GM21367 (cell line): ENCODE measurements around the gene TGFBR3.

ENCODE experiments used
- ATAC-seq: cut with Tn5 transposase; IDR thresholded peaks from one replicate; pipeline ENCODE4 v1.9.1; 2021; ENCODE audit not compliant: unreplicated experiment

Gene TGFBR3

DNA sequence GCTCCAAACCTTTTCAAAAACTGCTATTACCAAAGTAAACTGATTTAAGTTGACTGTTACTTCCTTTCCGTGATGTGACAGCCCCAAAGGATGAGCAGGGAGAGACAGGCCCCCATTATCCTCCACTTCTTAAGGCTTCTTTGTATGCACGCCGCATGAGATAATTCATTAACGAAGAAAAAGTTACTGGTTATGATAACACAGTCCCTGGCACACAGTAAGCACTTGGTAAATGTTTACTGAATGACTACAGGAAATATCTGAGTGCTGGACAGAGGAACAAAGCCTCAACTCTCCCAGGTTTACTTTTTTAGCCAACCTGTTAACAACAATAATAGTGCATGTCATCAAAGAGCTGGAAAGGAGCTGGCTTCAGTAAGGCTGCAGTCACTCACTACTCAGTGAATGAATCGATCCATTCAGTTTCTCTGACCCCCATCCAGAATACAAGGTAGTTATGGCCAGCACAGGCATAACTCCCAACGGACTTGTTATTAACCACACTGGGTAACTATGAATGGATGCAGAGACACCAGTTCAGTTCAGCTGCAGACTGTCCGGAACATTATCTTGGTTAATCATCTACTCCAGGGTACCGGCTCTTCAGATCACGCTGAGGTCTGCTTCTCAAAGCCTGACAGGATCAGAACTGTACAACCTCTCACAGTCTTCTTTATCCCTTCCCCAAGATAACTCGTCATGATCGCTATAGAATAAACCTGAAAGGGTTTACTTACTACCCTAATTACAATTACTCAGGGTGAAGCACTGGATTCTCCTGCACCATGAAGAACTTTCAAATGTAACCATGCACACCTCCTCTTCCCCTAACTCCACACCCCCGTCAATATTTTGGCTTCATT is 58.3 kb downstream of the TGFBR3 start:
- no peak for ATAC-seq

DNA sequence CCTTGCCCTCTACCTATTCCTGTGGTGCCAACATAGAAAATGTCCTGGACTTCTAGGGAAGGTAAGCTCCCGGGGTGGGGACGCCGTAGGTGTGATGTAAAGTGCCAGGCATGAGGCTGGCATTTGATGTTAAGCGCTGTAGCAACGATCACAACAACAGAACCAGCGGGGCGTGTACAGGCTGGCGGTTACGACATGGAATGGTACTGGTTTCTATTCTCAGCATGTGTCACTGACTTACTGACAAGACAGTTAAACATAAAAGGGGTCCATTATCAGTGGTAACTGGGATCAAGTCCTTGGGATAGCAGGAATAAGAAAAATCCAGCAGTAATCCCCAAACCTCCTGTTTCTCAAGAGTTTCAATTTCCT is 58.9 kb downstream of the TGFBR3 start:
- no peak for ATAC-seq

DNA sequence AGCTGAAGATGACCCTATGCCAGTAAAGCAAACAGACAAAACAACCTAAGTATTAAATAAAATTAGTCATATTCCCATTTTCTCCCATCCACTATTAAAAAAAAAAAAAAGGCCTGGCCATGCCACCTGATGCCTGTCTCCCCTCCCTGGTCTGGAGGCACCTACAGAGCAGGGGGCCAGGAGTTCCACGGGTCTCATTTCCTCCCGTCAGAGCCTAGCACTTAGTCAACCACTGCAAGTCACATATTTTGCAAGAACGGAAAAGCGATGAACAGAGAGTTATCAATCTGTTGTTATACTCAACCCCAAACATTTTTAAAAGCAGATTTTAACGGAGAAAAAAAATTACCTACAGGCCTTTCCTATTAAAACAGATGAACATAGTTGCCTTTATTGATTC is 59.3 kb downstream of the TGFBR3 start:
- no peak for ATAC-seq

DNA sequence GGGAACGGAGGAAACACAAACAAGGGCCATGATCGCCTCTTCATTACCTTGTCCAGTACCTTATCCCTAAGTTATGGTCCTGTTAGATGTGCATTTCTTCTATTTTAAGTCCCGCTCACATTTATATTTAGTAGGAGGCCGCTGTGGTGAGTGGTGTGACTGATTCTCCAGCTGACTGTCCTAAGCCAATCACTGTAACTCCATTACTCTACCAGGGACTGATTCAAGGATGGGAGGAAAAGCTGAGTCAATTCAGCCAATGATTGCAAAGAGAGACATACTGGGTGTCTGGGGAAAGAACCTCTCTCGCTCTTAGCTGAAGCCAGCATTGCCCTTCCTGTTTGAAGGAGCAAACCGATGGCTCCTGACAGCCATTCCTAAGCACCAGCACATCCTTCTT is 59.7 kb downstream of the TGFBR3 start:
- ATAC-seq, result no peak

DNA sequence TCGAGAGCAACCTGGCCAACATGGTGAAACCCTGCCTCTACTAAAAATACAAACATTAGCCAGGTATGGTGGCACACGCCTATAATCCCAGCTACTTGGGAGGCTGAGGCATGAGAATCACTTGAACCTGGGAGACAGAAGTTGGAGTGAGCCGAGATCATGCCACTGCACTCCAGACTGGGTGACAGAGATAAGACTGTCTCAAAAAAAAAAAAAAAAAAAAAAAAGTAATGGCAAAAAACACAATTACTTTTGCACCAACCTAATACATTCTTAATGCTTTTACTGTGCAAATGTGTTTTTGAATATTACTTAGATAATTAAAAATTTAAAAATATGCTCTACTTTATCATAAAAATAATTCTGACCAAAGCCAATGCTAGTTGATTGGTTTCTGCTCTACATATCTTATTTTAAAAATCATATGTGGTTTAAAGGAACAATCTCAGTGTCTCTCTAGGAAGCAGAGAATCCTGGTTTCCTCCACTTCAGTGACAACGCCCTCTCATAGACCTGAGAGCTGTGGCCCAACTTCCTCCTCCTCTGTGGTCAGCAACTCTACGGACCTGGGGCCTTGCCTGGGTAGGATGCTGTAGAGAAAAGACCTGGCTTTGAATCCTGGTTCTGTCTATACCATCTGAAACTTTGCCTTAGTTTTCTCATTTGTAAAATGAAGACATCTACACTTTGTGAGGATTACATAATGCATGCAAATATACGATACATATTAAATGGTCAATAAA is 64.7 kb downstream of the TGFBR3 start:
- ATAC-seq, result no peak

DNA sequence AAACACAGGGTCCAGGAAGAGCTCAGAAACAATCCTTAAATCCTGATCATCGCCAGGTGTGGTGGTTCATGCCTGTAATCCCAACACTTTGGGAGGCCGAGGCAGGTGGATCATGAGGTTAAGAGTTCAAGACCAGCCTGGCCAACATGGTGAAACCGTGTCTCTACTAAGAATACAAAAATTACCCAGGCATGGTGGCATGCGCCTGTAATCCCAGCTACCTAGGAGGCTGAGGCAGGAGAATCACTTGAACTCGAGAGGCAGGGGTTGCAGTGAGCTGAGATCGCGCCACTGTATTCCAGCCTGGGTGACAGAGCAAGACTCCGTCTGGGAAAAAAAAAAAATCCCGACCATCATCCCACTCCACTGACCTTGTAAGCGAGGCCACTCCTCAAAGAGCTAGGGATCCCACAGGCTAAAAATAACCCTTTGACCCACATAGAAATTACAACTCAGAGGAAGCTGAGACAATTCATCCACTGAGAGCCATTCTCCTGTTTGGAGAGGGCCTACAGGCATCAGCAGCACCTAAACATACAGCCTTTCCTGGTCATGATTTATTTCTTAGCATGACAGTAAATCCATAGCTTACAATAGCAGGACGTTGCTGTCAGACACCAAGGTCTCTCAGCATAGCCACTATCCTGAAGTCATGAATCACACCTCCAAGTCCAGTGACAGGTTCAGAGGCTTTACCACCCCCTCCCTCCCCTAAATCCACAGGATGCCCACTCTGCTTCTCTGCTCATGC is 66.7 kb downstream of the TGFBR3 start:
- no peak for ATAC-seq

DNA sequence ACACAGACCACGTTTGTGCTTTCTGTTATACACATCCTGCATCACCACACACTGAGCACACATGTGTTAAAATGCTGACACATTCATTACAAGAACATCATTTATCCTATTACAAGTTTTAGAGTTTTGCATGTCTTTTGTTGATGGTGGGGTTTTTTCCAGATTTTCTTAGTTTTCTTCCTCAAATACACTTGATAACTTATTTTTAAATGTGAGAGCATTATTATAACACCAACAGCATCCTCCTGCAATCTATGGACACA is 67.3 kb downstream of the TGFBR3 start:
- no peak for ATAC-seq

DNA sequence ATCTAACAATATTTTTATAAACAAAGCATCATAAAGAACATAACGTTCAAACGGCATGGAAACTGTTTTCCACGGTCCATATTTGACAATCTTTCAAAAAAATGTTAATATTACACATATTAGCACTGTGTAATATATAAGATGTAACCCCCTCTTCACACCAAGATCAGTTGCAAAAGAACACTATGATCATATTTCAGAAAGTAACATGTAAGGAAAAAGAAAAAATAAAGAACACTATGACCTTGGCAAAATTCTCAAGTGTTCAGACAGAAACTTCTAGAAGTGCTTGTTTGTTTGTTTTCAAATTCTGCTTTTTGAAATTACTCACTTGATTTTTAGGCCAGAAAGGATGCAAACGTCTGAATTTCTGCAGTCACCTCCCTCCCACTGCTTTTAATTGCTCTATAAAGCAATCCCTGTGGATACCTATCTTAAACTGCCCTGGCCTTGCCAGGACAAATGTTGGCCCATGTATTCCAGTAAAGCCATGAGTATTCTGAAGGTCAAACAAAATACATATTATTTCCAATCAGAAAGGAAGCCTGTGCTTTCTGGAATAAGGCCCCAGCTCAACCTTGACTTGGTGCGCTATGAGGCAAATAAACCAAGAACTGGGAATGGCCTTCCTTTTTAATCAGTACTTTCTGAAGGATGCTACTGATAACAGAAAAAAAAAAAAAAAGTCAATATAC is 68.6 kb downstream of the TGFBR3 start:
- no peak for ATAC-seq

DNA sequence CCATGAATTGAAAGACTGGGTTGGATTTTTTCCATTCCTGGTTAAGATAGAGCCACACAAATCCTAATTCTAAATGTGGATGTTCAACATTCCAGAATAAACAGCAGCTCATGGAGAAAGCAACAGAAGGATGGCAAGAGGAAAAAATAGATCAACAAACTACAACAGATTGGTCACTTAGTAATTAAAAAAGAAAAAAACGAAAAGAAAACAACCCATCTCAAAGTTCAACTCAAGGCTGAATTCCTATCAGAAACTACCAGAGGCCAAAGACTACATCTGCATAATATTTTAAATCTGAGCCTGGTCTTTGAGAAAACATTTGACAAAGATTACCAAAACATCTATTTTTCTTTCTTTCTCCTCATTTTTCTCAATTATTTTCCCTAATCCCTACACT is 69.9 kb downstream of the TGFBR3 start:
- no peak for ATAC-seq

DNA sequence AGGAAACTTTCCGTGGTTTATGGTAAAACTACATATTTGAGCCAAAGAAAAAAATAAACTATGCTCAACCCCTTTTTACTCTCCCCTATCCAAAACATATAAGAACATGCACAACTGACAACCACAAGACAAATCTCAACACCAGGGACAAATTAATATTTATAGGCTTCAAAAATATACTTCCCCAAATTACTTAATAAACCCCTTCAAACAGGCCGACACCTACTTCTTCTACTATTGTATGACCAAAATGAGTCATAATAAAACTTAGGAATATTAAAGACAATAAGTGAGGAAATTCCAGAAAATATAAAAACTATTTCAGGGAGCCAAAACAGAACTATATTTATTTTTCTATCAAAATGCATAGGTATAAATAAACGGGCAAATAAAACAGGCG is 71.5 kb downstream of the TGFBR3 start:
- no peak for ATAC-seq

DNA sequence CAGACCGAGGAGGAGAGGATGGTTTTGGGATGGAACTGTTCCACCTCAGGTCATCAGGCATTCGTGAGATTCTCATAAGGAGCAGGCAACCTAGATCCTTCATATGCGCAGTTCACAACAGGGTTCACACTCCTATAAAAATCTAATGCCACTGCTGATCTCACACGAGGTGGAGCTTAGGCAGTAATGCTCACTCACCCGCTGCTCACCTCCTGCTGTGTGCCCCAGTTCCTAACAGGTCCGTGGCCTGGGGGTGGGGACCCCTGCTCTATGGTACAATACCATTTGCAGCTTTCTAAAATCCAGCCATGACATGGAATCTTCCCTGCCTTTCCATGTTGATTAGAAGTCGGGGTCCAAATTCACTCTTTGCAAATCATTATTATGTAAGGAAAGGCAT is 72.1 kb downstream of the TGFBR3 start:
- ATAC-seq, result no peak

DNA sequence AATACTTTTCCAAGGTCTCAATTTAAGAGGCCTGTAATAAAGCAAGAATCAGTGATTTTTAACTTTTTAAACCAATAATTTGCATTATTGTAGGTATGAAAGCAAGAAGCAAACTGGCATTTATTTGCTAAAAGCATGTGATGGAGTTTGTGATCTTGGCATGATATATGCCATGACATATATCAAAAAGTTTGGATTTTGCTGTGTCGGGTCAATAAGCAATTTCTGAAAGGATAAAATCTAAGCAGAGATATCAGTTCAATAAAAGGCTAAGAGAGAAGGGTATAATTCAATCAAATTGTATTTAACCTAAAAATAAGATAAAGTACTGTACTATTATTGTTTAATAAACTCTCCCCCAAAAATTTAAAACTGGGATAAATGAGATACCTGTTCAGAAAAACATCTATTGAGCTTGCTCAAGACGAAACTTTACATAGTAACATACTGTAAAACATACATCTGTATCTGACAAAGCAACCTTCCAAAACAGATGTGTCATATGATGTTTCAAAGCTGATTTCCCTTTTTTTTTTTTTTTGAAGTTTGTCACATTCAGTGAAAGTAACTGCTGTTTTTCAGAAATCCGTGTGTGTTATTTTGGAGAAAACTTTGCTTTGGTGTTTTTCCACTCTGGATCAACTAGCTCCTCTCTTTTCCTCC is 74.5 kb downstream of the TGFBR3 start:
- ATAC-seq, result no peak

DNA sequence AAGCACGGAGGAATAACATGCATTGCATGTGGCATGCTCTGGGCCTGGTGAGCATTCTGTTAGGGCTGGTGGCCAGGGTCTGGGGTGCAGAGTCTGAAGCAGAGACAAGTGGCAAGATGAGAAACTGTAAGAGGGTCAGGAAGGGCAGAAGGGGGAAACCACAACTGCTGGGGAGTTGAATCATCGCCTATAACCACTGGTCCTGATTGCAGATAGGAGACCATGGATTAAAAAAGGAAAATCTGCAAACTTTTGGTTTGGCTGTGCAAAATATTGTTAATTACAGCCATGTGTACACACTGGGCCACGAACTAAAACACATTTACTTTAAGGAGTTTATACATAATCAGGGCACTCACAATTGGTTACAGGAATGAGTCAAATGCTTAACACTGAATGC is 76.6 kb downstream of the TGFBR3 start:
- ATAC-seq, result no peak

DNA sequence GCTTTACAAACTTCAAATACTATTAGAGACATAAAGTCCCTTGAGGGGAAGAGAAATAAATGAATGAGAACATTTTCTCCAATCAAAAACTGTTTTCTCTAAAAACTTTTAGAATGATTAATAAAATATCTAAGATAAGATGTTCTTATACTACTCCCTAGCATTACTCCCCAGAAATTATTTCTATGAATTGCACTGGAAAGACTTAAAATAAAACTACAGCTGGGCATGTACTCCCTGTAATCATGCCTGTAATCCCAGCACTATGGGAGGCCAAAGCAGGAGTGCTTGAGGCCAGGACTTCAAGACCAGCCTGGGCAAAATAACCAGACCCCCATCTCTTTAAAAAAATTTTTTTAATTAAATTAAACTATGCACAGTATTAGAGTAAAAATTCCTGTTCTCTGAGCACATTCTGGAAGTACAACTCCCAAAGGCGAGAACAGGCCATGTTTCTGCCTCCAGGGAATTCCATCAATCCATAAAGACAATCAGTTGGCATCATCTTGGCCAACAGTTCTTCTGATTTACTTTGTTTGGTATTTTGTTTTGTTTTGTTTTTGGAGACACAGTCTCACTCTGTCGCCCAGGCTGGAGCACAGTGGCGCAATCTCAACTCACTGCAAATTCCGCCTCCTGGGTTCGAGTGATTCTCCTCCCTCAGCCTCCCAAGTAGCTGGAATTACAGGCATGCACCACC is 77.9 kb downstream of the TGFBR3 start:
- no peak for ATAC-seq

DNA sequence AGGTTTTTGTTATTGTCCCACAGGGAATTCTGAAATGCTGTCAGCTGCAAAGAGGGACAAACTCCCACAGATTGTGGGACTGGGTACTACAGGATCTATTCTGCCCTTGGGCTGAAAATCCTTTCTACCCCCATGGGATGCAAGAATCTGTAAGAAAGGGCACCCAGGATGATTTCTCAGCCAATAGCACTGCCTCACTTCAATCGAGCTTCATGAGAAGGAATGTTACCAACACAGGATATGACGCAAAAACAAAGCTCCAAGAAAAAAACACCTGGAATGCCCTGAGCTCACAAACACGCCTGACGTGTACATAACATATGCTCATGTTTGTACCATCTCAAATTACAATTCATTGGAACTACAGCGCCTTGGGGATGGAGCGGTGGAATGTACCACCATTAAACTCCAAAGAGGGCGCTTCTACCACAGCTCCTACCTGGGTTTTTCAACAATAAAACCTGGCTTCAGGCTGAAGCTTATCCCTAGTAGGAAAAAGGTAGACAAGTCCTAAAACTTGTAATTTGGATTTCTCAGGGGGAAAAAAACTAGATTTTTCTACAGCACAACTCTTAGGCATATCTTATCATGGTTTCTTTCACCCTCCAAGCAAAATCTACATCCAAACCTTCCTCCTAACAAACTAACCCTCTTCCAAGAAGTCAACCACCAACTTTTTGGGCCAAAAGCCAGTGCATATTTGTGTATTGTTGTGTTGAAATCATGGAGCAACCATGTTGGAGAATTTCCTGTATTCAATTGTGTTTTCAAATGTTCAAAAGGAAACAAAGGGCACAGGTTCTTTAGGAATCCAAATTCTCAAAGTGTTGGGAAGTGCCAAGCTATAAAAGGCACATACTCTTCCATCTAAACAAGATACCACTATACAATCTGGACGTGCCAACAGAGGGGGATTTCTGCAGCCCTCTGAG is 78.9 kb downstream of the TGFBR3 start:
- no peak for ATAC-seq

DNA sequence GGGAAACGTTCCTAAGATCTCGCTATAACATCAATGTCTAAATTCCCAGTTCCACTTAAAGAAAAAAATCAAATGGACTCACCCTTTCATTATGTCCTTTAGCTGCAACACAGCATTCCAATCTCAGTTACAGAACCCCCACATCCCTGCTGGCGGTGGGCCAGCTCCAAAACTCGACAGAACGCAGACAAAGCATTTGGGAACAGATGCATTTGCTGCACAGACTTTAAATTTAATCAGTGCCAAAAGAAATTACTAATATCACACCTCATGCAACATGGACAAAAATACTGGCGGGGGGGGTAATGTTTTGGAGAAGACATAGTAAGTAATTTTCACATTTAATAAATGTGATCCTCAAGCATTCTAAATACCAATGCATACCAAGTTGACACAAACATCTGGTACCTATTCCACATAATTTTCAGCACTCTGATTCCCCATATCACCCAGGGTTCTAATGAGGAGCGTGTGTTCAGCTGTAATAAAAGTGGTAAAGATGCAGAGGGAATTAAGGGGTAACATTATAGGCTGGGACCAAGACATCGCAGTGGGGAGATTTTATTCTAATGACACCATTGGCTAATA is 79.7 kb downstream of the TGFBR3 start:
- ATAC-seq, result no peak

DNA sequence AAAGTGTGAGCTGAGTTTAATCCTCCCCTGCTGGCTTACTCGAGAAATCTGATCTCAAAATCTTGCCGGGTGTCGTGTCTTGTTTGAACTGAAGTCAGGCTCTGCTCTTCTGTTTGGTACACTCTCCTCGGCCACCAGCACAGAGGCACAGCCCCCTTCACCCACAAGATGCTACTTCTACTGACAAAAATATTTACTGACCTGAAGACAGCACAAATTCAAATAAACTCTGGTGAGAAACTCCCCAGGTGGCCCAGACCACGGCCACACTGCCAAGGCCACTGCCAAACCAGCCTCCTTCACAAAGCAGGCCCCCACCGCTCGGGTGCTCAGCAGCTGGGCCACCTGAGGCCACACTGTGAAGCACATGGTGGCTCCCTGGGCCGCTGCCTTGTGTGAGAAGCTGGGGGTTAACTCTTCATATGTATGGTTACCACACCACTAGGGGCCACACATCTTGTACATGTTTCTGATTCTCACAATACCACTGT is 80.6 kb downstream of the TGFBR3 start:
- no peak for ATAC-seq

DNA sequence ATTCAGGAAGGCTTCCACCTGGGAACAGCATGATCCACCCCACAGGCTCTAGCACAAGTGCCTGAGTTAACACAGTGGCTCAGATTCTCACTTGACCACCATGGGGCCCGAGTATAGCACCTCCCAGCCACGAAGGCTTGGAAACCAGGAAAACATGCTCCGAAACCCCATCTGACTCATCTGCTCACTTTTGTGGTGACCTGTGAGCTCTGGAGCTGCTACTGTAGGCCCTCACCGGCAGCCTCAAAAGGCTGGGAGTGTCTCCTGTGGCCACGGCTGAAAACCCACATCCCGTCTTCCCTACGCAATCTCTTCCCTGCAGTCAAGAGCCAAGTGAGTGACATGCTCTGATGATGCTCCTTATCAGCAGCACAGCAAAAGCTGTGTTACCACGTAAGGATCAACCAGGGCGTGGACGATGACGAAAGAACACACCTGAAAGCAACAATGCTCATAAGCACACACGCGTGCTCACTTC is 81.4 kb downstream of the TGFBR3 start:
- no peak for ATAC-seq
